Measurements from ENCODE around the gene TIAM1.

DNA sequence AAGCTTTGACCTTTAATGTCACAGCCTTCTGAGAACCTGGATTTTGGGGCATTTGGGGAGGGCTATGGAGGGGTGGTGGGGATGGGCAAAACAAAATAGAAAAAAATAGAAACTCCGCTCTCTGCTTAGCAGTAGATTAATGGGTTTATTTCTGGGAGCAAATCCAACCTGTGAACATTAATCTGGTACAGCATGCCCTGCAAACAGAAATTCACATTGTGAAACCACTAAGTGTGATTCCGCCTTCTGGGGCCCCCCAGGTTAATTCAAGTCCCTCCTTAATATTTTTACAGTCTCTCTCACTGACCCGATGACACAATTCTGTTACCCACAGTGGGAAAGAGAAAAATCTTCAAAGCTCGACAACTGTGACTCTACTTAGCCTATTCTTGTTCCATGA is 76.4 kb downstream of the TIAM1 start:
- TF ChIP-seq, protein P1, sequence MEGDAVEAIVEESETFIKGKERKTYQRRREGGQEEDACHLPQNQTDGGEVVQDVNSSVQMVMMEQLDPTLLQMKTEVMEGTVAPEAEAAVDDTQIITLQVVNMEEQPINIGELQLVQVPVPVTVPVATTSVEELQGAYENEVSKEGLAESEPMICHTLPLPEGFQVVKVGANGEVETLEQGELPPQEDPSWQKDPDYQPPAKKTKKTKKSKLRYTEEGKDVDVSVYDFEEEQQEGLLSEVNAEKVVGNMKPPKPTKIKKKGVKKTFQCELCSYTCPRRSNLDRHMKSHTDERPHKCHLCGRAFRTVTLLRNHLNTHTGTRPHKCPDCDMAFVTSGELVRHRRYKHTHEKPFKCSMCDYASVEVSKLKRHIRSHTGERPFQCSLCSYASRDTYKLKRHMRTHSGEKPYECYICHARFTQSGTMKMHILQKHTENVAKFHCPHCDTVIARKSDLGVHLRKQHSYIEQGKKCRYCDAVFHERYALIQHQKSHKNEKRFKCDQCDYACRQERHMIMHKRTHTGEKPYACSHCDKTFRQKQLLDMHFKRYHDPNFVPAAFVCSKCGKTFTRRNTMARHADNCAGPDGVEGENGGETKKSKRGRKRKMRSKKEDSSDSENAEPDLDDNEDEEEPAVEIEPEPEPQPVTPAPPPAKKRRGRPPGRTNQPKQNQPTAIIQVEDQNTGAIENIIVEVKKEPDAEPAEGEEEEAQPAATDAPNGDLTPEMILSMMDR (IDR thresholded peaks at IDR 0.05), result no peak
- no peak for TF ChIP-seq EP300 (IDR thresholded peaks at IDR 0.05)
